HFFc6 (cell line): ENCODE data around the gene NPR2. TPM values are rescaled to one million over a fixed set of nuclear protein-coding genes. Genes with fewer than 3 reads are reported as not detected.

Experiments used
- DNase-seq: peaks from one replicate; pipeline ENCODE4 v3.0.0-alpha.2; 2018
- H3K27ac Mint-ChIP-seq: 2 replicates; pipeline ENCODE4 v1.8.0; 2020; ENCODE audit warnings: mild to moderate bottlenecking, mixed read lengths
- H3K27me3 Mint-ChIP-seq: 2 replicates; pipeline ENCODE4 v1.8.0; 2021; ENCODE audit warnings: mild to moderate bottlenecking, moderate library complexity, mixed read lengths; ENCODE audit not compliant: insufficient read depth
- H3K36me3 Mint-ChIP-seq: 2 replicates; pipeline ENCODE4 v1.8.0; 2021; ENCODE audit warnings: low read depth, mixed read lengths
- H3K4me1 Mint-ChIP-seq: 2 replicates; pipeline ENCODE4 v1.8.0; 2020; ENCODE audit warnings: low read depth, mixed read lengths
- H3K4me3 Mint-ChIP-seq: 2 replicates; pipeline ENCODE4 v1.8.0; 2020; ENCODE audit warnings: mild to moderate bottlenecking, moderate library complexity, mixed read lengths
- H3K9me3 Mint-ChIP-seq: 2 replicates; pipeline ENCODE4 v1.8.0; 2020; ENCODE audit warnings: mild to moderate bottlenecking, mixed read lengths
- CTCF ChIP-seq: fragments of 200-600 bp; sonication (generic); IDR thresholded peaks from 2 replicates; pipeline ENCODE4 v1.5.0; 2021; ENCODE audit warnings: antibody characterized with exemption, mild to moderate bottlenecking
- total RNA-seq, 6 experiments: library from RNA; stranded (reverse); fragmentation: NEBNext Ultra II Directional; extraction: Animal tissue kit (Norgen Biotek cat#: 25700); gene quantifications; 2 replicates in 1 of 6; 3 replicates in 5 of 6; pipeline ENCODE4 v1.2.3, GENCODE V29; 2021

Gene NPR2
- total RNA-seq, 6 experiments from 2014 or later: 38.3 to 48.5 (median 41.7) TPM

GRCh38 chr9:35811381-35812024 is 20.1 kb downstream of the NPR2 start:
- peaks cover 3% of the 10 kb centered on the region; the same call in 1 of the 2 replicates for H3K27me3 Mint-ChIP-seq
- peak overlapping the region; percentile 93 for H3K27ac Mint-ChIP-seq
- H3K4me3 Mint-ChIP-seq: peak overlapping the region; percentile 92
- peaks cover 6% of the 10 kb centered on the region; the same call in 1 of the 2 replicates for H3K36me3 Mint-ChIP-seq
- H3K9me3 Mint-ChIP-seq: no peaks in the 10 kb centered on the region
- TF ChIP-seq CTCF: no peak
- no peak for DNase-seq
- peaks cover 46% of the 10 kb centered on the region for H3K4me1 Mint-ChIP-seq

- DNase-seq: peak; percentile 99
- TF ChIP-seq CTCF: no peak
- peaks cover 46% of the 10 kb centered on the region for H3K4me1 Mint-ChIP-seq
- peaks cover 6% of the 10 kb centered on the region; the same call in 1 of the 2 replicates for H3K36me3 Mint-ChIP-seq
- H3K4me3 Mint-ChIP-seq: peak within 1 kb of the TSS; percentile 92
- peak within 1 kb of the TSS; percentile 93 for H3K27ac Mint-ChIP-seq
- H3K27me3 Mint-ChIP-seq: peaks cover 5% of the 10 kb centered on the region; the same call in 1 of the 2 replicates
- no peaks in the 10 kb centered on the region for H3K9me3 Mint-ChIP-seq
These were observed 20.7 kb downstream of the NPR2 start, which contains the start of gene SPAG8 for GRCh38 chr9:35812025-35812602. SPAG8 (minus strand) TSS chr9:35812262; CDS start chr9:35812147, 115 bp downstream.

GRCh38 chr9:35813434-35814105 is 22.2 kb downstream of the NPR2 start:
- Mint-ChIP-seq H3K27me3 (peaks cover 8% of the 10 kb centered on the region; the same call in 1 of the 2 replicates), H3K36me3 (peaks cover 5% of the 10 kb centered on the region; the same call in 1 of the 2 replicates), H3K9me3 (no peaks in the 10 kb centered on the region), H3K4me1 (peaks cover 46% of the 10 kb centered on the region), H3K27ac (peak overlapping the region; percentile 87; the same call in 1 of the 2 replicates), H3K4me3 (peak overlapping the region; percentile 91)
- DNase-seq: no peak
- TF ChIP-seq CTCF: peak; percentile 77

GRCh38 chr9:35814106-35814840 is 22.9 kb downstream of the NPR2 start:
- TF ChIP-seq CTCF: peak; percentile 67
- H3K27ac Mint-ChIP-seq: peak overlapping the region; percentile 87
- DNase-seq: peak; percentile 58
- H3K27me3 Mint-ChIP-seq: peaks cover 8% of the 10 kb centered on the region; the same call in 1 of the 2 replicates
- H3K4me3 Mint-ChIP-seq: peak overlapping the region; percentile 91
- no peaks in the 10 kb centered on the region for H3K36me3 Mint-ChIP-seq
- peaks cover 46% of the 10 kb centered on the region for H3K4me1 Mint-ChIP-seq
- H3K9me3 Mint-ChIP-seq: no peaks in the 10 kb centered on the region

- Mint-ChIP-seq H3K4me1 (peaks cover 50% of the 10 kb centered on the region), H3K4me3 (peak within 1 kb of the TSS; percentile 91), H3K27me3 (peaks cover 8% of the 10 kb centered on the region; the same call in 1 of the 2 replicates), H3K27ac (peak within 1 kb of the TSS; percentile 87), H3K36me3 (no peaks in the 10 kb centered on the region), H3K9me3 (no peaks in the 10 kb centered on the region)
- TF ChIP-seq CTCF: no peak
- peak; percentile 100 for DNase-seq
These were observed 23.6 kb downstream of the NPR2 start, which contains the start of gene HINT2 for GRCh38 chr9:35814841-35815543. HINT2 (minus strand) TSS chr9:35815042; CDS start chr9:35814979, 63 bp downstream.
